Keratinocyte (primary cell): Measurements from ENCODE around the gene DLG2.

Experiments
- EZH2 ChIP-seq: IDR thresholded peaks from one replicate; pipeline ENCODE4 v1.6.1; 2012; ENCODE audit warnings: inconsistent platforms, mild to moderate bottlenecking, low read length, moderate library complexity
- TF ChIP-seq, protein P1 (sequence below), 3 experiments: IDR thresholded peaks in 1 of 3; conservative IDR thresholded peaks in 1 of 3; optimal IDR thresholded peaks in 1 of 3; 2 replicates in 2 of 3; 3 replicates in 1 of 3; pipeline versions ENCODE3 to v1.5.1; 2011; ENCODE audit warnings: low read length in 3 of 3, mild to moderate bottlenecking in 3 of 3, moderate library complexity in 2 of 3, control low read depth in 1 of 3, inconsistent platforms in 1 of 3; ENCODE audit not compliant: insufficient read depth in 2 of 3; ENCODE audit errors: extremely low read depth in 1 of 3

DNA sequence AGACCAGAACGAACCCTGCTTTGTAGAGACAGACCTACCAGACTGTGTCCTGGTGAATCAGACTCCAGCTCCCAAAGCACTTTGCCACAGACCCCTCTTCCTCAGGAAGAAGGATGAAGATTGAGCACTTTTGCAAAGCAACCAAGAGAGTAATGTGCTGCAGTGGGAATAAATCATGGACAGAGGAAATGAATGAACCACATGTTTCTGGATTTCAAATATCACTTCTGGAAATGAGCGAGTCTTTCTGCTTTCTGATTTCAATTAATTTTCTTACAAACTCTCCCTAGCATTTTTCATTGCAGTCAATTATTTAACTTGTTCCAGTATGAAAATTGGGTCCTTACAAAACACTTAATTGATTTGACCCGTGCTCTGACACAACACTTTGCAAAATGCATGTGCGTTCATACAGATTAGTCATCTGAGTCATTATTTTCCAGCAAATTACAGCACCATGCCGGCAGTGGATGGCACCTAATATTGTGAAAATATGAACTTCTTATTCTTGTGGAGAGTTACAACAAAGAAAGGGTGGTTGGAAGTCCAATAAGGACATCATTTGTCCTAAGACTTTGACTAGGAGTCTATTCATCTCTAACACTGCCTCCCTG is 2025.1 kb downstream of the DLG2 start:
- TF ChIP-seq, protein P1, sequence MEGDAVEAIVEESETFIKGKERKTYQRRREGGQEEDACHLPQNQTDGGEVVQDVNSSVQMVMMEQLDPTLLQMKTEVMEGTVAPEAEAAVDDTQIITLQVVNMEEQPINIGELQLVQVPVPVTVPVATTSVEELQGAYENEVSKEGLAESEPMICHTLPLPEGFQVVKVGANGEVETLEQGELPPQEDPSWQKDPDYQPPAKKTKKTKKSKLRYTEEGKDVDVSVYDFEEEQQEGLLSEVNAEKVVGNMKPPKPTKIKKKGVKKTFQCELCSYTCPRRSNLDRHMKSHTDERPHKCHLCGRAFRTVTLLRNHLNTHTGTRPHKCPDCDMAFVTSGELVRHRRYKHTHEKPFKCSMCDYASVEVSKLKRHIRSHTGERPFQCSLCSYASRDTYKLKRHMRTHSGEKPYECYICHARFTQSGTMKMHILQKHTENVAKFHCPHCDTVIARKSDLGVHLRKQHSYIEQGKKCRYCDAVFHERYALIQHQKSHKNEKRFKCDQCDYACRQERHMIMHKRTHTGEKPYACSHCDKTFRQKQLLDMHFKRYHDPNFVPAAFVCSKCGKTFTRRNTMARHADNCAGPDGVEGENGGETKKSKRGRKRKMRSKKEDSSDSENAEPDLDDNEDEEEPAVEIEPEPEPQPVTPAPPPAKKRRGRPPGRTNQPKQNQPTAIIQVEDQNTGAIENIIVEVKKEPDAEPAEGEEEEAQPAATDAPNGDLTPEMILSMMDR (optimal IDR thresholded peaks at IDR 0.05 in 1 of 3, IDR thresholded peaks at IDR 0.05 in 1 of 3, conservative IDR thresholded peaks at IDR 0.05 in 1 of 3; ENCODE audit: extremely low read depth in 1 of 3, insufficient read depth in 2 of 3, low read length in 3 of 3) = no peak
- TF ChIP-seq EZH2 = no peak
